ENCODE results near the gene WNT16. TPM values are rescaled to one million over a fixed set of nuclear protein-coding genes. Genes with fewer than 3 reads are reported as not detected.
"Not testable (repeated sequence)": the region's sequence is repeated elsewhere in the genome, so short reads cannot be mapped to it uniquely, and the experiment has no call there.

The WNT16 gene
- total RNA-seq, 1 donor from 2014 or later = 0.11 TPM

DNA sequence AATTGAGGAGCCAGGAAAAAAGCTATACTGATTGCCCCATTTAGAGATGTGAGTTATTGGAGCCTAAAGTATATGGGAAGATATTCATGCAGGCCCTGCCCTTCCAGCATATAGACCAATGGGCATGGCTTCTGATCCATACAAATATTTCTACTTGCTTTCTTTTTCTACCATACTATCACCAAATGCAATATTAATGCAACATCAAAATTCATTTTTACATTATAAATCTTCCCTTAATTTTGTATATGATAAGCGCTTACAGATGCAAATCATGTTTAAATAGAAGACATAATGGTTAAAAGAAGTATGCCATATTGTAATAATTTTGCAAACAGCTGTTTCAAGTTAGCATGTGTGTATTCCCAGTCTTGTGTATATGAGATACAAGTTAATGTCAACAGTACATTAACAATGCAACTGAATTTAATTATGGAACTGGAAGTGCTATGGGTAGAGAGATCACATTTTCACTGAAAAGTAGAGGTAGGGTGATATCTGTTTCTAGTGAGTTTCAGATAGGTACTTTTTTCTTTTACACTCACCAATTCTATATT lies 24.6 kb upstream of the WNT16 start:
- no peak for DNase-seq (ENCODE audit: low spot score)
- intact Hi-C loops (cut with DNase I) = no loop called here

DNA sequence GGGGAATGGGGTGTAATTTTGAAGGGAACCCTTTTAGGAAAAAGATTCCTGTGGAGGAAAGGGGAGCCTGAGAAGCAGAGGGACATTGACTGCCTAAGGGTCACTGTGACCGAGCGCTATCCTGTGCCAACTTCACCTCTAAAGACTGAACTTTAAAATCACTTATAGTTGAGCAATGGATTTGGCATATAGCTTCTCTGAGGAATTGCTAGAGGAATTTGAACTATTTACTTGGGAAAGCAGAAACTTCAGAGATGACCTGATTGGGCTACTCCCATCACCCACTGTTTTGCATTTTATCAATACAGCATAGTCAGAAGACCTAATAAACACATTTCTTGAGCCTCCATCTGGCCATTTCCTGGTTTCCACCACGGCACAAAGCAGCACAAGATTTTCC lies 23.7 kb upstream of the WNT16 start:
- no peak for DNase-seq (ENCODE audit: low spot score)
- intact Hi-C loops (cut with DNase I) = no loop called here

- intact Hi-C loops (cut with DNase I) = no loop called here
- no peak for DNase-seq (ENCODE audit: low spot score)
Measured at GRCh38 chr7:121306565-121306964, 22.2 kb upstream of the WNT16 start.

GRCh38 chr7:121307021-121307574 lies 21.7 kb upstream of the WNT16 start:
- no peak for DNase-seq (ENCODE audit: low spot score)
- intact Hi-C loops (cut with DNase I) = no loop called here

GRCh38 chr7:121313220-121313792 lies 15.5 kb upstream of the WNT16 start:
- no peak for DNase-seq (ENCODE audit: low spot score)
- intact Hi-C loops (cut with DNase I) = no loop called here

DNA sequence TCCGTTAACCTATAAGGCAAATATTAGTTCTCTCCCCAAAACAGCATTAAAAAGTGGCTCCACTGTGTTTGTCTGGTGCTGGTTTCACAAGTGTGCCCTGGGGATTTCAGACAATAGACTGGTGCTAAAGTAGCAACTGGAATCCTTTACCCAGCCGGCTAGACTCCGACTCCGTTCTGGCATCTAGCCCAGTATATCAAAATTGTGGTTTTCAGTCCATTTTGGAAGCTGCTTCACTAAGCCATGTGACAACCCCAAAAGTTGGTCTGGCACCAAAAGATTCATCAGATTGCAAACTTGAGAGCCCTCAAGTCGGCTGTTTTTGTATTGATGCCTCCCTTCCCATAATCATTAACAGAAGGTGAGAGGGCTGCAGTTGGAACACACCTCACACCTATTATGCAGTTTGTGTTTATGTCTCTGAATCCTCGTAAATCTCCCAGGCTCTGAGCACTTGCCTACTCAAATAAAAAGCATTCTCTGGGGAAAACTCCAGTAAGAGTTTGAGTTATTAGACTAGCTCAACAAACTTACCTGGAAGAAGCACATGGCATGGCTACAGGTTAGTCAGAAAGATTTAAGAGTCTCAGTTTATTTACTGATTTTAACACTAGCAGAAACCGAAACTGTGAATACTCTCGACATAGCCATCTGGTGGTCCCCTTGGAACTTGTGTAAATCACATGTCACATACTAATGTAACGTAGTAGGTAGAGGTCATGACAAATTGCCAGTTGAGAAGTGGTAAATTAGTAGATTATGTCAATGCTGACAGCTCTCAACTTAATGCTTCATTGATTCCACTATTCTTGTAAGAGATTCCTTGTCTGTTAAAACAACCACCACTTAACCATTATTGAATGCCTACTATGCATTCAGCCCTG lies 14.8 kb upstream of the WNT16 start:
- intact Hi-C loops (cut with DNase I) = no loop called here
- DNase-seq (ENCODE audit: low spot score) = no peak

- DNase-seq (ENCODE audit: low spot score); intact Hi-C loops (cut with DNase I): not testable (repeated sequence)
Measured at GRCh38 chr7:121315170-121315569, 13.6 kb upstream of the WNT16 start.

- DNase-seq (ENCODE audit: low spot score) = no peak
- intact Hi-C loops (cut with DNase I) = no loop called here
Measured at GRCh38 chr7:121322460-121322859, 6.3 kb upstream of the WNT16 start.

DNA sequence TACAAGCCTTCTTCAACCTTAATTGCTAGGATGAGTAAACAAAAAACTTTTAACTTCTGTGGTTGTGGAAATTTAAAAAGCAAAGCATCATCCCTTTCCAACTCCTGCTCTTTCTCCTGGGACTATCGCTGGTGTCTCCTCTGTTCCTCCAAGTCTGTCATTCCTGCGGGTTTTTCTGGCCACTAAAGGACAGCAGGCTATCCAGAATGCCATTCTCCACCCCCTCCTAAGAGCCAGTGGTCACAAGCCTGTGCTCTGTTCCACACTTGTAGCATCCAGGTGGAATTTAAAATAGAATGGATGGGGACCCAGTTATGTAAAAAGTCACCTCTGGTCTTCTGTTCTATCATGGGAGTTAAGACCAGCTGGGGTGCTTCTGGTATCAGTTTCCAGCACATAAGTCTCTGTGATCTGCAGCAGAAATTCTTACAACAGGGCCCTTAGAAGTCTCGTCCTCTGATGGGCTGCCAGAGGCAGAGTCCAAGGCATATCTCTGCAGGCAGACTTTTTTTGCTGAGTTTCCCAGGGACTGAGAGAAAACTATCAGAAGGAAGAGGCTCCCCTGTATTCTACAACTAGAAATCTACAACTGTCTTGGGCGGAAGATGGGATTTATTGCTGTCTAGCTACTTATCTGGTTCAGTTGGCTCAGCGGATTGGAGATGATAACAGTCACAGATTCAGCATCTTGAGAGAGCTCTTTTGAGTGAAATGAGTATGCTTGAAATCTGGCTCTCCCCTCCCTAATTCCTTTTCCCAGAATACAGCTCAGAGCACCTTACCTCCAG lies 5.1 kb upstream of the WNT16 start:
- intact Hi-C loops (cut with DNase I) = no loop called here
- DNase-seq (ENCODE audit: low spot score) = no peak

GRCh38 chr7:121327671-121328070 lies 1.1 kb upstream of the WNT16 start:
- intact Hi-C loops (cut with DNase I) = no loop called here

DNA sequence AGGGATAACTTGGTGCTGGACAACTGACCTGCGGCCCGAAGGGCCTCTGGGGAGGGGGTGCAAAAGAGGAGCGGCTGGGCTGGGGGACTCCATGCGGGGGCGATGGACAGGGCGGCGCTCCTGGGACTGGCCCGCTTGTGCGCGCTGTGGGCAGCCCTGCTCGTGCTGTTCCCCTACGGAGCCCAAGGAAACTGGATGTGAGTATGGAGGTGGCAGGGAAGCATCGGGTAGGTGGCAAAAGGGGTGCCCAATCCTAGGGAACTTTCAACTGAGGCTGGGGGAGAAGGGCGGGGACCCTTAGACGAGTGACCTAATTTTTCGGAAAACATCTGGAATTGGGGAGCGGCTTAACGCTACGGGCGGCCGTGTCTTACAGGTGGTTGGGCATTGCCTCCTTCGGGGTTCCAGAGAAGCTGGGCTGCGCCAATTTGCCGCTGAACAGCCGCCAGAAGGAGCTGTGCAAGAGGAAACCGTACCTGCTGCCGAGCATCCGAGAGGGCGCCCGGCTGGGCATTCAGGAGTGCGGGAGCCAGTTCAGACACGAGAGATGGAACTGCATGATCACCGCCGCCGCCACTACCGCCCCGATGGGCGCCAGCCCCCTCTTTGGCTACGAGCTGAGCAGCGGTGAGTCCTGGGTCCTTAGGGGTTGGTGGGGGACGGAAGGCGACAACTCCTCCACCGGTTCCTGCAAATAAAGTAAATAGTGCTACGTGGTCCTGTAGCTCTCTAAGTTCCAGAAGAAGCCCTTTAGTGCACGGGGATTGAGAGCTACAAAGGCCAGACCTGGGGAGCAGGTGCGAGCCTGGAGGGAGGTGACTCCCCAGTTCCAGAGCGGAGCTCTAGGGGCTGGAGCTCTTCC lies 622 bp downstream of the WNT16 start:
- no peak for DNase-seq (ENCODE audit: low spot score)
- intact Hi-C loops (cut with DNase I) = no loop called here

More at GRCh38 chr7:121327671-121328070, 1.1 kb upstream of the WNT16 start:
- no peak for DNase-seq (ENCODE audit: low spot score)

DNA sequence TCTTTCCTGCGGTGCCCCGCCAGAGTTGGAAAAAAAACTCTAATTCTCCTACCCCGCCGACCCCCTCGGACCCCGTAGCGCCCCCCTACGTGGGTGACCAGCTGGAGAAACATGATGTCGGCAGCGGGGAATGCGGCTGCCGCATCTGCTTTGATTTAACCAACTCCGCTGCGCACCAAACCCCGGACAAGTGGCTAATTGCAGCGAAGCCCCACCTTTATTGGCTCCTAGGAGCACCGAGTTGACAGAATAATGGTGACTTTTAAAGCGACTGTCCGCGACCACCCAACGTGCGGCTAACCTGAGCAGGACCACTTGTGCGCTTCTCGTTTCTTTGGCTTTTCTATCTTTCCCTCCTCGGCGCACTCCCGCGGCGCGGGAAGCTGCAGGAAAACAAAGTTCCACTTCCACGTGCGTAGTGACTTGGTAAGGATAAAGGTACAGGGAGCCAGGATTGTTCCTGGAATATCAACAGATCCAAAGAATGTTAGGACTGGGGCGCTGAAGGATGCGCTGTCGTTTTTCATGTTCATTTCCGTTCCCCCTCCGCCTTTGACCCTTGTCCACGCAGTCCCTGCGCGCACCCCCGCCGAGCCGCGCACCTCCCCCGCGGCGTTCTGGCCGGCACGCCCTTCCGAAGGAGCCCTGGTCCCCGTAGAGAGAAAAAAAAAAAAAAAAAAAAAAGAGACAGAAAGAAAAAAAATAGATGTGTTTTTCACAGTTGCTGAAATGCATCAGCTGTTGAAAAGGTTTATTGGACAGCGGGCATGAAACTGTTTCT lies 1.4 kb downstream of the WNT16 start:
- DNase-seq (ENCODE audit: low spot score) = no peak
- intact Hi-C loops (cut with DNase I) = no loop called here

DNA sequence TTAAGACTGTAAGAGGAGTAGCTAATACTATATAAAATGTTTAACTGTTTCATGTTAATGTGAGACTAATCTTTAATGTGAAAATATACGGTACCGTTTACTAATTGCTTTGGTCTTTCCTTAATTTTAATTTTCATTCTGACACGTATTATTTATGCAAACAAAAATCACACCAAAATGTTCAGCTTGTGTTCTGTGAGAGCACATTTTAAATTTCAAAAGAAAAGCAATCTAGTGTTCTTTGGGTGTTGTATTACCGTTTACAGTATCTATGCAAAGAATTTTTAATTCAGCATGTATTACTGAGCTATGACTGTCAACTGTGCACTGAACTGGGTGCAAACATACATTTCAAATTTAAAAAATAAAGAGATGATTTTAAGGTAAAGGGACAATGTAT lies 2.2 kb downstream of the WNT16 start:
- intact Hi-C loops (cut with DNase I) = no loop called here
- no peak for DNase-seq (ENCODE audit: low spot score)

- intact Hi-C loops (cut with DNase I) = no loop called here
Measured at GRCh38 chr7:121331574-121331973, 2.8 kb downstream of the WNT16 start.

GRCh38 chr7:121334376-121334775 lies 5.6 kb downstream of the WNT16 start:
- intact Hi-C loops (cut with DNase I) = no loop called here
- no peak for DNase-seq (ENCODE audit: low spot score)

More at GRCh38 chr7:121331574-121331973, 2.8 kb downstream of the WNT16 start:
- DNase-seq (ENCODE audit: low spot score) = no peak

DNA sequence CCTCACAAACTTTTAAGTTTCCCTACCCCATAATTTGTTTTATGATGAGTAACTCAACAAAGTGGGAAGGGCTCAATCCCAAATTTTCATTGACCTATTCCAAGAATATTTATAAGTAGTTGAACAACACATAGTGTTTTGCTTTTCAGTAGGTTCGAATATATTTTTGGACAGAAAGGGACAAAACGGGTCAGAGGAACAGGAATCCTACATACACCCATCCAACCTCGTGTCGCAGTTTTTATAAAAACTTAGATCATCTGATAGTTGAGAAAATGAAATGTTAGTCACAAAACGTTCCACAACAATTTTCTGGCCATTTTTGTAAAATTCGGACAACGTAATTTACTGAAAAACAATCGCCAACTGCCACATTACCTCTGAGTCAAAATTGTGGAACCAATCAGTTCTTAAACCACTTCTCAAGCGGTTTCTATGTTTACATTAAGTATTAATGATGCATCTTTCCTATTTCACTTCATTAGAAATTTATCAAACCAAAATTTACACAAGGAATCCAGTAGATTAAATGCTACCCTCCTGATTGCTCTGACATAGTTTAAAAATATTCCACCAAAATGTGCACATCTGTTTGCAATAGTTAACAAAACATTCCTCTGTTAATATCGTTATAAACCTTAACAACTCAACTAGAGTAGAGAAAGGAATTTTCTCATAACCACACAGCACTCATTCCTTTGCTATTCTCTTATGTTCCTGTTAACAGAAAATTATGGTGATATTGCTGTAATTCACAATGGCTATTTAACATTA lies 6.3 kb downstream of the WNT16 start:
- no peak for DNase-seq (ENCODE audit: low spot score)
- intact Hi-C loops (cut with DNase I) = no loop called here

DNA sequence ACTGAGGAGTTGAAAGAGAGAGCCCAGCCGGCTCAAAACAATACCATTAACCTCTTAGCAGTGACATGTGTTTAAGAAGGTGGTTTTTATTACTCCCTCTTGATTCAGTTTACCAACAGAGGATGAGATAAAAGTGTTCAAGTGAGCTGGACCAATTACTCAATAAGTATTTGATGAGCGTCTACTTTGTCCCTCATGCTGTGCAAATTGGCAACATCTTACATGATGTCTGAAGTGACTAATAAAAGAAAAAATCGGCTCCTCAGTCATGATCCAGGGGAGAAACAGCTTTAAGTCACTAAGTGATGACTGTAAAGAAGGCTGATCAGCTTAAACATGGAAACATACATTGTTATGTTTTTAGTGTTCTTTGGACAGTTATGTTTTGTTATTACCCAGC lies 7.8 kb downstream of the WNT16 start:
- DNase-seq (ENCODE audit: low spot score) = no peak

More for the DNA sequence above, 7.8 kb downstream of the WNT16 start:
- intact Hi-C loops (cut with DNase I) = no loop called here
